GM12864 (cell line): ENCODE data around the gene HOXD9.

Source experiments
- DNase-seq: peaks from one replicate; pipeline ENCODE4 v3.0.0-alpha.2; 2011; ENCODE audit warnings: low read depth
- H3K4me3 ChIP-seq: 2 replicates; pipeline ENCODE4 v1.5.1; 2011; ENCODE audit warnings: mild to moderate bottlenecking, low read depth, low read length, control low read depth
- TF ChIP-seq, protein P1 (sequence below): IDR thresholded peaks from 2 replicates; pipeline ENCODE4 v1.5.1; 2011; ENCODE audit warnings: low read depth, mild to moderate bottlenecking, moderate library complexity, low read length, control low read depth, inconsistent platforms; ENCODE audit errors: missing control alignments

The HOXD9 gene

GRCh38 chr2:176146645-176147044 lies 24.1 kb downstream of the HOXD9 start:
- H3K4me3 ChIP-seq: no peak overlapping the region
- no peak for DNase-seq
- TF ChIP-seq, protein P1, sequence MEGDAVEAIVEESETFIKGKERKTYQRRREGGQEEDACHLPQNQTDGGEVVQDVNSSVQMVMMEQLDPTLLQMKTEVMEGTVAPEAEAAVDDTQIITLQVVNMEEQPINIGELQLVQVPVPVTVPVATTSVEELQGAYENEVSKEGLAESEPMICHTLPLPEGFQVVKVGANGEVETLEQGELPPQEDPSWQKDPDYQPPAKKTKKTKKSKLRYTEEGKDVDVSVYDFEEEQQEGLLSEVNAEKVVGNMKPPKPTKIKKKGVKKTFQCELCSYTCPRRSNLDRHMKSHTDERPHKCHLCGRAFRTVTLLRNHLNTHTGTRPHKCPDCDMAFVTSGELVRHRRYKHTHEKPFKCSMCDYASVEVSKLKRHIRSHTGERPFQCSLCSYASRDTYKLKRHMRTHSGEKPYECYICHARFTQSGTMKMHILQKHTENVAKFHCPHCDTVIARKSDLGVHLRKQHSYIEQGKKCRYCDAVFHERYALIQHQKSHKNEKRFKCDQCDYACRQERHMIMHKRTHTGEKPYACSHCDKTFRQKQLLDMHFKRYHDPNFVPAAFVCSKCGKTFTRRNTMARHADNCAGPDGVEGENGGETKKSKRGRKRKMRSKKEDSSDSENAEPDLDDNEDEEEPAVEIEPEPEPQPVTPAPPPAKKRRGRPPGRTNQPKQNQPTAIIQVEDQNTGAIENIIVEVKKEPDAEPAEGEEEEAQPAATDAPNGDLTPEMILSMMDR: no peak

DNA sequence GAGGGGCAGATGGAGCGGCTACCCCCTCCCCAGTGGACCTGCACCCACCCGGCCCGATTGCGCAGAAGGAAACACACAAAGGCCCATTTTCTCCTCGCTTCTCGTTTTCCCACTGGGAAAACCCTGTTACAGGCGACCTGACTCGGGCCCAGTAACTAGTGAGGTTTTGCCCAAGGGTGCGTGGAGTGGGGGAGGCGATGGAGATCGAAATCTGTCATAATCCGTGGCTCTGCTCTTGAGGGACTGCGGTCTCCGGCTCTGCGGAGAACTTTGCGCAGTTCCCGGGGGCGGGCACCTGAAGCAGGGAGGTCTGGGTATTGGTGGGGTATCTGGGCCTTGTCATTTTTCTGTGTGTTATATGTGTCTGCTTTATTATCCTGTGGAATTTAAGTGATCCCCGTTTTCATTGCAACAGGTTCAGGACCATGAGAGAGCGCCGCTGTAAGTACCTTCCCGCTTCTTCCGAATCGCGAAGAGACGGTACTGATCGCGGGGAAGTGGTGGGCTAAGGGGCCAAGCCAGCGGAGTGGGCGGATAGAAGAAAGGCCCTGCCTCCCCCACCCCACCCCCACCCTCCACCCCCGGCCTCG lies 24.8 kb downstream of the HOXD9 start:
- TF ChIP-seq, protein P1: no peak

DNA sequence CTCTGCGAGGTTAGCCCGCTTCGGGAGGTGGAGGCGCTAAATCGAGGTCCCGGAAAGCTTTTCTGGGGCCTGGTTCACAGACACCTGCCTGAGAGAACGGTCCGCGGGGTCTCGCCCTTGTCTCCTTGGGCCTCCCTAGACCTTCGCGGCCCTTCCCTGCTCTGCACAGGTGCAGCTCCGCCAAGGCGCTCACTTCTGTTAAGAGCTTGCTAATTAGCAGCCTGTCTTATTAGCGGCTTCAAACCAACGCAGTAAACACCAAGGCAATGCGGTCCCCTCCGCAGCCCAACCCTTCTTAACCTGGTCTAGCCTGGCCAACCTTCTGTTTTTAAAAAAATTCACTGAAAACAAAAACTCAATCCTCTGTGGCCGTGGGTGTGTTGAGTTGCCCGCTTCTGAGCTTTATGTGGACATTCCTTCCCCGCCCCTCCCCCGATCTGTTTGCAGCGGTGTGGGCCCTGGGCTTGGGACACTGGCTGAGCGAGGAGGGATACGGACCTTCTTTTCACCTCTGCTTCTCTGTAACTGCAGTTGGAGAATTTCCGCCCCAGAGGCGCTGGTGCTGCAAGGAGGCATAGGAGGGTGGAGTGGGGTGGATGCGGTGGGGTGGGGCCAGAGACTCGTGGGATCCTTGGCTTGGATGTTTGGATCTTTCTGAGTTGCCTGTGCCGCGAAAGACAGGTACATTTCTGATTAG lies 25.4 kb downstream of the HOXD9 start:
- H3K4me3 ChIP-seq: no peak overlapping the region
- DNase-seq: no peak
- TF ChIP-seq, protein P1: no peak

More for the DNA sequence above, 24.8 kb downstream of the HOXD9 start:
- no peak for DNase-seq
- no peak overlapping the region for H3K4me3 ChIP-seq

GRCh38 chr2:176148751-176149421 lies 26.4 kb downstream of the HOXD9 start:
- no peak for DNase-seq
- no peak overlapping the region for H3K4me3 ChIP-seq
- TF ChIP-seq, protein P1: no peak

DNA sequence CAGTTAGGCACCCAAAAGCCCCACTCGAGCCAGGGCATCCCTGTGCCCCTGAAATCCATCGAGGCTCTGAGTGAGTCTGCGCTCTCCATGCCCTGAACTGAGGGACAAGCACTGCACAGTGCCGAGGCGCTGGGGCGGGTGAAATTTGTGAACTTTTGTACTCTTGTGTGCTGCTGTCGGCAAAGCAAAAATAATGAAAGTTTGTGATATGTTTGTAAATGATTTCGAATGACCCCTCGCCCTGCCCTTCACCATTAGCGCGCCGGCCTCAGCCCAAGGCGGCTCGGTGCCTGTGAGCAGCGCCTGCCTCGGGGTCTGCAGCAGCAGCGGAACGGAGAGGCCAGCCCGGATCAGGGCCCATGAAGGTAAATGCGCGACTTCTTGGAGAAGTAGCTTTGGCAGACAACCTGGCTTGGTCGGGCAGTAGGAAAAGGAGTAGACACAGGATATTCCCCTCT lies 27.0 kb downstream of the HOXD9 start:
- DNase-seq: no peak

GRCh38 chr2:176149939-176150583 lies 27.5 kb downstream of the HOXD9 start:
- DNase-seq: no peak
- TF ChIP-seq, protein P1: no peak
- H3K4me3 ChIP-seq: no peak overlapping the region

More for the DNA sequence above, 27.0 kb downstream of the HOXD9 start:
- TF ChIP-seq, protein P1: no peak
- no peak overlapping the region for H3K4me3 ChIP-seq
